Muscle layer of colon (tissue), 2 donors: ENCODE measurements around the gene PBX3.

Experiments used
- H3K27ac ChIP-seq: one replicate; pipeline ENCODE4 v1.7.0; 2013; ENCODE audit warnings: low read depth, mild to moderate bottlenecking, low read length, moderate library complexity
- H3K27me3 ChIP-seq, 2 donors: one replicate each; pipeline ENCODE4 v1.7.0; 2013; ENCODE audit warnings: low read length in 2 of 2, mild to moderate bottlenecking in 2 of 2; ENCODE audit not compliant: insufficient read depth in 2 of 2, control insufficient read depth in 1 of 2
- H3K36me3 ChIP-seq: one replicate; pipeline ENCODE4 v1.7.0; 2013; ENCODE audit warnings: mild to moderate bottlenecking, low read length; ENCODE audit not compliant: insufficient read depth
- H3K4me1 ChIP-seq: one replicate; pipeline ENCODE4 v1.7.0; 2013; ENCODE audit warnings: mild to moderate bottlenecking, low read length; ENCODE audit not compliant: insufficient read depth
- H3K4me3 ChIP-seq, 2 donors: one replicate each; pipeline ENCODE4 v1.7.0; 2013; ENCODE audit warnings: low read length in 2 of 2, low read depth in 1 of 2, mild to moderate bottlenecking in 1 of 2, moderate library complexity in 1 of 2
- H3K9ac ChIP-seq: one replicate; pipeline ENCODE4 v1.7.0; 2013; ENCODE audit warnings: low read length
- H3K9me3 ChIP-seq: one replicate; pipeline ENCODE4 v1.7.0; 2013; ENCODE audit warnings: mild to moderate bottlenecking, low read length
- donor health status: abdominal sarcoma.
- donor health status: Adenocarcinoma of cecum.

The PBX3 gene

DNA sequence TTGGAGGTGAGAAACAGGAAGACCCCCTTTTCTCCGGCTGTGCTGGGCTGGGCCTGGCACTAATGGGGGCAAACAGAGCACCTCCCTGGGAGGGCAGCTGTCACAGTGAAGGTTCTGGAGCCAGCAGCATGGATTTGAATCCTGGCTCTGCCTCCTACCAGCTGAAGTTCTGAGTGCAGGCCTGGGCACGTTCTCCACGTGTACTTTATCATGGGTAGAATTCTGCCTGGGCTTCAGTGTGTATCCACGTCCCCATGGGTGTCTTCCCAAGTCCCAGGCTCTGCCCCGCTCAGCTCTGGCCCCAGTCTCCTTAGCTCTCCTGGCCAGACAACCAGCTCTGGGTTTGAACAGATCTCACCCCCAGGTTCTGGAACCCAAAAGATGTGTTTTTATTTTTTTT lies 223.2 kb downstream of the PBX3 start:
- Histone ChIP-seq H3K4me1 (no peaks in the 10 kb centered on the region), H3K4me3 (no peak overlapping the region), H3K36me3 (peaks cover 5% of the 10 kb centered on the region), H3K27ac (no peak overlapping the region), H3K9ac (no peak overlapping the region), H3K9me3 (no peaks in the 10 kb centered on the region), H3K27me3 (no peaks in the 10 kb centered on the region)

DNA sequence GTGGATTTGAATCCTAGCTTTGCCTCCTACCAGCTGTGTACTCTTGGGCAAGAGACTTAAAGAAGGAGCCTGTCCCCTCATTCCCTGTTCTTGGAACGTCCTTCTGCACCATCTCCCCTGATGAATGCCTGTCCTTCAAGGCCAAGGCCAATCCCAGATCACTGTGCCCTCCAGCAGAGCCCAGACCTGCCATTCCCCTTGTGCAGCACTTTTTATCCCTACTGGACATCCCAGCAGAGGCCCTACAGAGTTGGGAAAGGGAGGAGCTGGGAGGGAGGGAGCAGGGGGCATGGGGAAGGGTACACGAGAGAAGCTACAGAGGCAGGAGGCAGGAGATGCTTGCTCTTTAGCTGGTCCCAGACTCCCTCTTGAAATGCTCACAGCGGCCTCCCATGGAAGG lies 223.9 kb downstream of the PBX3 start:
- Histone ChIP-seq H3K27ac (no peak overlapping the region), H3K9ac (no peak overlapping the region), H3K27me3 (no peaks in the 10 kb centered on the region), H3K36me3 (peaks cover 5% of the 10 kb centered on the region), H3K4me1 (no peaks in the 10 kb centered on the region), H3K4me3 (no peak overlapping the region), H3K9me3 (no peaks in the 10 kb centered on the region)

DNA sequence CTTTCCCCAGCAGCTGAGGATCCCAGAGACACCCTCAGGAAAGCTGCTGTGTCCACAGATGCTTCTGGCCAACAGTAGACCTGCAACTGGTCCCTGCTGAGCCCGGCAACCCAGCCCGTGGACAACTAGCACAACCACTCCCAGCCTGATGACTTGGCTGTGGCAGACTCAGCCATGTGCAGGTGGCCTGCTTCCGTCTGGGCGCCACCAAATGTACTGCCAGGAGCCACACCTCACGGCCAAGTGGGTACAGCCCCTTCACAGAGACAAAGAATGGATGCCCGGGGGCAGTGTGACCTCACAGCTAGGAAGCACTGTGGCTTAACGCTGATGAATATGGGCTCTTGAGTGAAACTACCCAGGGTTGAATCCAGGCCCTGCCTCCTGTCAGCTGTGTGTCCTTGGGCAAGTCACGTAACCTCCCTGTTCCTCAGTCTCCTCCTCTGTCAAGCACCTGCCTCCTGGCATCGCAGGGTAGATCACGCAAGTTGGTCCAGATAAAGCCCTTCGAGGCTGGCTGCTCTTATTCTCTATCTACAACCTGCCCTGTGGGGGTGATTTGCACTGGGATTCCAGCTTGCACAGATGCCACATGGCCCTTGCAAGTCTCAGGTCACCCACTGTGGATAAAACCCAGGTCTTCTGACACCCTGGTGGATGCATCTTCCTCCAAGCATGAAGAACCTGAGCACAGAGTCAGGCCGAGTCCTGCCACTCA lies 225.0 kb downstream of the PBX3 start:
- Histone ChIP-seq H3K27me3 (no peaks in the 10 kb centered on the region), H3K4me1 (no peaks in the 10 kb centered on the region), H3K4me3 (no peak overlapping the region), H3K36me3 (peaks cover 5% of the 10 kb centered on the region), H3K27ac (no peak overlapping the region), H3K9ac (no peak overlapping the region), H3K9me3 (no peaks in the 10 kb centered on the region)

DNA sequence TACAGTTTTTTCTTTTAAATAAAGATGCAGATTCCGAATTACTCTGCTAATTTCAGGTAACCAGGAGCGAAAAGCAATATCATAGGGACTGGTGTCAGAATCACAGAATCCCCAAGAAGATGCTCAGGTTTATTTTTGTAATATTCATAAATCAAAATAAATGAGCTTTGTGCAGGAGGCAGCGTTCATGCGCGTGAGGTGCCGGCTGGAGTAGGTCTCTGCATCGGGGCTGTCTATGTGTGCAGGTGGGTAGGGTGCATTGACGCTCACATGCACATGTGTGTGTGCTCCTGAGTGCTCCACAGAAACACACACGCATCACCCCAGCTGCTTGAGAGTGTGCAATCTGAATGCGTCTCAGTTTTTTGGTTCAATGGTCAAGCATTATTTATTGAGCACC lies 226.4 kb downstream of the PBX3 start:
- no peaks in the 10 kb centered on the region for H3K27me3 ChIP-seq
- H3K4me1 ChIP-seq = no peaks in the 10 kb centered on the region
- H3K36me3 ChIP-seq = no peaks in the 10 kb centered on the region
- no peaks in the 10 kb centered on the region for H3K9me3 ChIP-seq
- no peak overlapping the region for H3K9ac ChIP-seq
- H3K4me3 ChIP-seq = no peak overlapping the region
- H3K27ac ChIP-seq = no peak overlapping the region

DNA sequence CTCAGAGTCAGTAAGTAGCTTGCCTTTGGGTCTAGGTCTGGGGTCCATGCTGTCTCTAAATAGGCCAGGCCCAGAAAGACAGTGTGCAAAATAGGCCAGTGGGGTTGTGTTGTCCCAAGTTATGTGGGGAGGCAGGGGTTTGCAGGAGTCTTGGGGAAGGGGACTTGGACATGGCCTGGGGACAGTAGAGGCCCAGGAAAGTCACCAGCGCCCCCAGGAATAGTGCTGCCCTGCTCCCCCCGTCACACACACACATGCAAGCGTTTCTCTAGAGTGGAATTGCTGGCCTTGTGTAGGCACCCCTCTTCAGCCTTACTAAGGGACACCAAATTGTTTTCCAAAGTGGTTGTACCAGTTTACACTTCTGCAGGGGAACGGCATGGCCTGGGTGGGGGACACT lies 227.5 kb downstream of the PBX3 start:
- H3K27ac ChIP-seq = no peak overlapping the region
- no peaks in the 10 kb centered on the region for H3K9me3 ChIP-seq

DNA sequence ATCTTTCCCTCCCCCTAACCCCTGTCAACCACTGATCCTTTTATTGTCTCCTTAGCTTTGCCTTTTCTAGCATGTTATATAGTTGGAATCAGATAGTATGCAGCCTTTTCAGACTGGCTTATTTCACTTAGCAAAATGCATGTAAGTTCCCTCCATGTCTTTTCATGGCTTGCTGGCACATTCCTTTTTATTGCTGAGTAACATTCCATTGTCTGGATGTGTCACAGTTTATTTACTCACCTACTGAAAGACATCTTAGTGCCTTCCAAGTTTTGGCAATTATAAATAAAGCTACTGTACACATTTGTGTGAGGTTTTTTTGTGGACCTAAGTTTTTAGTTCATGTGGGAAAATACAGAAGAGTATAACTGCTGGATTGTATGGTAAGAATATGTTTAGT lies 230.1 kb downstream of the PBX3 start:
- Histone ChIP-seq H3K27ac (no peak overlapping the region), H3K9ac (no peak overlapping the region), H3K4me1 (no peaks in the 10 kb centered on the region), H3K9me3 (no peaks in the 10 kb centered on the region), H3K4me3 (no peak overlapping the region), H3K36me3 (no peaks in the 10 kb centered on the region), H3K27me3 (no peaks in the 10 kb centered on the region)

More for the DNA sequence above, 227.5 kb downstream of the PBX3 start:
- no peaks in the 10 kb centered on the region for H3K36me3 ChIP-seq
- H3K4me1 ChIP-seq = no peaks in the 10 kb centered on the region
- no peak overlapping the region for H3K4me3 ChIP-seq
- H3K27me3 ChIP-seq = no peaks in the 10 kb centered on the region
- no peak overlapping the region for H3K9ac ChIP-seq

DNA sequence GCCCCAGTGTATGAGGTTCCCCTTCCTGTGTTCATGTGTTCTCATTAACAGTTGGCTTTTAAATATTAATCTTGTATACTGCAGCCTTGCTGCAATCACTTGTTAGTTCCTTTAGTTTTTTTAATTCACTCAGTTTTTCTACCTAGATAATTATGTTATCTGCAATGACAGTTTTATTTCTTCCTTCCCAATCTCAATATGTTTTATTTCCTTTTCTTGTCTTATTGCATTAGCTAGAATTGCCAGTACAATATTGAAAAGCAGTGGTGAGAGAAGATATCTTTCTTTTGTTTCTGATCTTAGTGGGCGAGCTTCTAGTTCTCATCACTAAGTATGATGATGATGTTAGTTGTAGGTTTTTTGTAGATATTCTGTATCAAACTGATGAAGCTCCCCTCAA lies 232.2 kb downstream of the PBX3 start:
- Histone ChIP-seq H3K36me3 (no peaks in the 10 kb centered on the region), H3K9ac (no peak overlapping the region), H3K4me1 (no peaks in the 10 kb centered on the region), H3K9me3 (no peaks in the 10 kb centered on the region), H3K27ac (no peak overlapping the region), H3K27me3 (no peaks in the 10 kb centered on the region), H3K4me3 (no peak overlapping the region)

DNA sequence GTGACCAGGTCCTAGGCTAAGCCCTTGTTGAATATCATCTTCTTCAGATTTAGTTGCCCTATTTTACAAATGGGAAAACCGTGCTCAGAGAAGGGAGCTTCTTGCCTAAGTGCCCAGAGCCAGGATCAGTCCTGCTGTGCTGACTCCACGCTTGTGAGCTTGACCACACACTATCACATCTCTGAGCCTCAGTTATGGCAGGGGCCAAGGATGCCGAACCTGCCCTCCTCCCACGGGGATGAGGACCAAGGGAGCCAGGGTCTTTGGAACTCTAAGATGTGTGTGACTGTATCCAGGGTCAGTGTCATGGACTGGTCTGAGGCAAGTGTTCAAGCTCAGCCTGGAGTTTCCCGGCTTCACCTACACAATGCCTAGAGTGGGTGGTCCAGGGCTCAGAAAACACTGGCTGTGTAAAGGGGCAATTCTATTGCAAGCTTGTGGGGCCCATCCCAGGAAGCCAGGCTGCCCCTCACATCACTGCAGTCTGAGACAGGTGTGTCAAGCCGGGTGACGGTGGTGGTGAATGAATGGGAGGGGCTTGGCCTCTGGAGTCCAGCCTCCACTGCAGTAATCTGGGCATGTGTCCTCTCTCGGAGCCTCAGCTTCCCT lies 235.7 kb downstream of the PBX3 start:
- Histone ChIP-seq H3K9ac (no peak overlapping the region), H3K4me3 (no peak overlapping the region), H3K36me3 (no peaks in the 10 kb centered on the region), H3K4me1 (no peaks in the 10 kb centered on the region), H3K27ac (no peak overlapping the region), H3K27me3 (no peaks in the 10 kb centered on the region), H3K9me3 (no peaks in the 10 kb centered on the region)

DNA sequence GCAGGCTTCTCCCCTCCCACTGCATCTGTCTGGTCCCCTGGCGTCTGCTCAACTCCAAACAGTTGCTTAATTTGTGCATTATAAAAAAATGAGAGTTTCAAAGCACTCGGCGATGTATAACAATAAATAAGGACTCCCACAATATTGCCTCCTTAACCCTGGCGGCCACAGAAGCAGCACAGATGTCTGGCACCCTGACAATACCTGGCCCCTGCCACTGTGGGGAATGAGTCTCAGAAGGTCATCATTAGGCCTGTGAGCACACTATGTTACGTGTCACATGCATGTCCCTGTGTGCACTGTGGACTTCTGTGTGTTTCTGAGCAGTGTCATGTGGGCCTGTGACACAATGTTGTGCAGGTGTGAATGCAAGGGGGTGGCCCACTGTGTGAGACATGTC lies 236.5 kb downstream of the PBX3 start:
- H3K4me1 ChIP-seq = no peaks in the 10 kb centered on the region
- H3K27me3 ChIP-seq = no peaks in the 10 kb centered on the region
- no peak overlapping the region for H3K9ac ChIP-seq
- no peaks in the 10 kb centered on the region for H3K36me3 ChIP-seq
- no peaks in the 10 kb centered on the region for H3K9me3 ChIP-seq
- no peak overlapping the region for H3K4me3 ChIP-seq
- no peak overlapping the region for H3K27ac ChIP-seq

DNA sequence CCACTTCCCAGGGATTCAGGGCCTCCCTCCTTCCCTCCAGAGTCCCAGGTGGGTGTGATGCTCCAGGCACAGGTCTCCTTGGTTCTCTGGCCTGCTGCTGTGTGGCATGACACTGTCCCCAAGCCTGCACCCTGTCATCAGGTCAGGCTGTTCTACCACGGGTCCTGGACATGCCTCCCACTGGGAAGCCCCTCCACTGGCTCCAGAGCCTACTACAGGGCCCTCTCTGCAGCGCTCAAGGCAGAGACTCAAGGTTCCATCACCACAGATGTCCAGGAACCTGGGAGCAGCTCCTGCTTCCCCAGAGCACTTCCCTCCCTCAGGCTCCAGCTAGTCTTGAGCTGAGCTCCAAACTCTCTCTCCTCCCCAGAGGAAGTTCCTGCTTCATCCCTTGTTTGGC lies 237.3 kb downstream of the PBX3 start:
- no peak overlapping the region for H3K27ac ChIP-seq
- H3K4me3 ChIP-seq = no peak overlapping the region
- no peaks in the 10 kb centered on the region for H3K9me3 ChIP-seq
- H3K27me3 ChIP-seq = no peaks in the 10 kb centered on the region
- H3K36me3 ChIP-seq = no peaks in the 10 kb centered on the region
- no peaks in the 10 kb centered on the region for H3K4me1 ChIP-seq
- no peak overlapping the region for H3K9ac ChIP-seq

DNA sequence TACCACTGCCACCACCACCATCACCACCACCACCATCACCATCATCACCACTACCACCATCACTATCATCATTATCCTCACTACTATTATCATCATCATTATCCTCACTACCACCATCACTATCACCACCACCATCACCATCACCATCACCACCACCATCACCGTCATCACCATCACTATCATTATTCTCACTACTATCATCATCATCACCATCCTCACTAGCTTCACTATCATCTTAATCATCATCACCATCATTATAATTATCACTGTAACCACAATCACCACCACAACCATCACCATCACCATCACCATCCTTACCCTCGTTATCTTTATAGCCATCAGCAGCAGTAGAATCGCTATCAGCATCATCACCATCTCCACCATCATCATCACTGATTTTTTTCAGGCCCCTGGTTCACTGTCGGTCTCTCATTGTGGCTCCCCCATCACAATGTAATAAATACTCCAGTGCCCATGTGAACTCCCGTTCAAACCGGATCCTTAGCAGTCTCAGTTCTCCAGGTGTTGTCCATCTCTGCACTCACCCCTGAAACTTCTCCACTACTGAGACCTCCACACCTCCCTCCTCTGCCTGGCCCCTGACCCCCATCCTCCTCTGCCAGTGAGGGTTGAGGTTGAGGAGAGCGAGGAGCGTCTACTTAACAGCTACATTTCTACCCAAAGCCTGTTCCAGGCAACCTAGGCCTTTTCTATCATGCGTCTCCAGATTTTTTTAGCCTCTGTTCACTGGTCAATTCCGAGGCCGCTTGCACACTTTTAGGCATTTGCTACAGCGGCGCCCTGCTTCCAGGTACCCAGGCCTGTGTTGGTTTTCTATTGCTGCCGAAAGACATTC lies 238.2 kb downstream of the PBX3 start:
- H3K27me3 ChIP-seq = no peaks in the 10 kb centered on the region
- H3K27ac ChIP-seq = no peak overlapping the region
- no peak overlapping the region for H3K4me3 ChIP-seq
- H3K4me1 ChIP-seq = no peaks in the 10 kb centered on the region
- H3K36me3 ChIP-seq = no peaks in the 10 kb centered on the region
- no peaks in the 10 kb centered on the region for H3K9me3 ChIP-seq
- no peak overlapping the region for H3K9ac ChIP-seq
